Measurements from ENCODE around the gene DENND1A.

Gene DENND1A

DNA sequence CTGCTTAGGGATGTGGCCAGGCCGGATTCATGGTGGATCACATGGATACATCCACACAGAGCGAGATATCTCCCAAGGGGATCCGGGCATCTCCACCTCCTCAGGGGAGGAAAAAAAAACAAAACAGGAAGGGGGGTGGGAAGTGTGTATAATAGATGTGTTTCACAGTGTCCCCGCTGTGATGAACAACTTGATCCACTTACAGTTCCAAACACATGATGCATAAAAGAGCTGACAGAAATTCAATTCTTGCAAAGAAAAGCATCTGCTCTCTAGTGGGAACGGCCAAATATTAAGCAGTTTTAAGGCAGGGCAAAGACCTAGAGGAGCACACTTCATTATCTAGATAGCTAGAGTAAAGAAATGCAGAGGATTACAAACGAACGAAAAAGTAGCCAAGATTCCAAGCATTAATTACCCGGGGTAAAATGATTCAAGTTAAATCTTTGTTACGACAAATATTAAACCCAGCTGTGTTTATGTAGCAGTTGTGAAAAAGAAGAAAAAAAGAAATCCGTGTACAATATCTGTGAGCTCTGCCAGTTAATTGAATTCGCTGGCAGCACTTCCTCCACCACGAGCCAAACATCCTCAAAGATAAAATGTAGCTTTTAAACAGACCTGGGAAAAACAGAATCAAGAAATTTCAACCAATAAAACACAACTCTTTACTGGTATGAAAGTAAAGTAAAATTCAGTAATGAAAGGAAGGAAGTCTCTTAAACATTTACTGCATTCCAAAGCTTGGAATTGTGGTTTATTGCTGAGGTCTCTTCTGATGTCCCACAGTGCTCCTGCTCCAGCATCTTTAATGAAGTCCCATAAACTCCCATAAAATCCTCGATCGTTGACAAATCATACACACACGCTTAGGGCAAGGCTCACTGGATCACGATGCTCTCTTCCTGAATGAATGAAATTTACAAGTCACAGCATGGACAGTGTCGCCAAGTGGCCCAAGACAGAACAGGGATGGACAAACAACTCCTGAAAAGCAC lies 360.9 kb downstream of the DENND1A start:
- DNase-seq (ENCODE audit: low spot score), result no peak

GRCh38 chr9:123567013-123567412 lies 362.9 kb downstream of the DENND1A start:
- no peak for DNase-seq (ENCODE audit: low spot score)

- DNase-seq (ENCODE audit: low spot score), result no peak
Observed at GRCh38 chr9:123564652-123565051, 365.3 kb downstream of the DENND1A start.

- no peak for DNase-seq (ENCODE audit: low spot score)
Observed at GRCh38 chr9:123562844-123563346, 367.0 kb downstream of the DENND1A start.

GRCh38 chr9:123561046-123561445 lies 368.9 kb downstream of the DENND1A start:
- DNase-seq (ENCODE audit: low spot score), result no peak

DNA sequence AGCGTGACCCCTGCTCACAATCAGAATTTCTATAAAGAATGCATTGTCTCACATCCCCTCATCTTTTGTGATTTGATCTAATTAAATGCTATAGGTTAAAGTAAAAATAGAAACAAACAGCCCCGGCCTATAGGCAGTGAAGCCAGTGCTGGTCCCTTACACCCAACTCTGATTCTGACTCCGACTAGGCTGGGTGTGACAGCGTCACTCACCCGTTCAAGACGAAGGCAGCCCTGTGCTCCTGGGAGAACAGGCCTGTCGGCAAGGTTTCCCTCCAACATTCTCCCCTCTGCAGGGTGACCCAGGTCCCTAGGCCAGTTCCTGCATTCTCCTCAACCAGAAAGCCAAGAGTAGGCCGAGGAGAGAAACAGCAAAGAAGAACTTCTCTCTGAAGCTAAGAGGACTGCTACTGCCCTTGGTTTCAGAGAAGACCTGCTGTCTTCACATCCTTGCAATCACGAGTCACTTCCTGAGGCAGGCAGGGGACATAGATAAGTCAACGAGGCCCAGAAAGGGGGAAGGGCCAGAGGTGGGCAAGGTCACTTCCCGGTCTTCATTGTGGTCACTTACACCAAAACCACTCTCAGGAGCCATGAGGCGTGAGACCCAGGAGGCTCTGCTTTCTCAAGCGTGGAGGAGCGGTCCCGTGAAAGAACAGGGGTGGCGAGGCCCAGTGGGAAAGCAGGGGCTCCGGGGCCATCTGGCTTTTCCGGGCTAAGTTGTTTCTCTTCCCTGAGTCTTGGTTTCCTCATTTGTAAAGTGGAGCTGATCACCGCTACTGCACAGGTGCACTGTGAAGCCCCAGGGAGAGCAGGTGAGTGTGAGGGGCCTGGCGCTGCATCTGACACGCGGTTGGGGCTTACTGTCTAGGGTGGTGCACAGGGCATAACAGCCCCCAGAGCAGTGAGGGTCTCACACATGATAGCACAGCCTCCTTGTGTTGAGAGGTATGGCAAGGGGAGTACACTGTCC lies 373.2 kb downstream of the DENND1A start:
- DNase-seq (ENCODE audit: low spot score), result no peak

DNA sequence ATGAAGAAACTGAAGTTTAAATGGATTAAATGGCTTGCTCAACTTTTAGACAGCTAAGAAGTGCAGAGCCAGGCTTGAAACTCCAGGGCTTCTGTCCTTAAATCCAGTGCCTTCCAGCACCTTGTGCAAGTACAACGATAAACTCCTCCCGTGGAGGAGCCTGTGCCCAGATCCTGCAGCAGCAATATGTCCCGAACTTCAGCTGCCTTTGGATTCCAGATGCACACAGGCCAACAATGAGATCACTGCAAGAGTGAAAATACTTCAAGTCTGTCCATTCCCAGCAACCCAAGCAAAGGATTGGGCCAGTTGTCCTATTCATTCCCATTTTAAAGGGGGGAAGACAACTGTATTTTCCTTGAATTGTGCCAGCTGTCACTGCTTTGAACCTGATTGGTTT lies 374.3 kb downstream of the DENND1A start:
- no peak for DNase-seq (ENCODE audit: low spot score)

DNA sequence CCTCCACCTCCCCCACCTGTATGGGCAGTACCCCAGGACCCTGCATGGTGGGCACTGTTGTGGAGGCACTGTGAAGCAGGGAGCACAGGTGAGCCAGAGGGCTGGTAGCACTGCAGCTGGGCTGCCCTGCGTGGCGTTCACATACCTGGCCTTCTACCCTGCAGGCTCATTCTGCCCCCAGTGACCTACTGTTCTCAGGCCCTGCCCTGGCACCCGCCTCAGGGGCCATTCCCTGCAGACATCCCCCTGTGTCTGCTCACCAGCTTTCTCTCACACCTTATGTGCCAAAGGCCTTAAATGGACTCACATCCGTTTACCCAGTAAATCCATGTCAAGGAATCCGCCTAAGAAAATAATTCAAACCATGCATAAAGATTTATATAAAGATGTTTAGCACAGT lies 377.4 kb downstream of the DENND1A start:
- no peak for DNase-seq (ENCODE audit: low spot score)

- no peak for DNase-seq (ENCODE audit: low spot score)
Observed at GRCh38 chr9:123551734-123552133, 378.2 kb downstream of the DENND1A start.

DNA sequence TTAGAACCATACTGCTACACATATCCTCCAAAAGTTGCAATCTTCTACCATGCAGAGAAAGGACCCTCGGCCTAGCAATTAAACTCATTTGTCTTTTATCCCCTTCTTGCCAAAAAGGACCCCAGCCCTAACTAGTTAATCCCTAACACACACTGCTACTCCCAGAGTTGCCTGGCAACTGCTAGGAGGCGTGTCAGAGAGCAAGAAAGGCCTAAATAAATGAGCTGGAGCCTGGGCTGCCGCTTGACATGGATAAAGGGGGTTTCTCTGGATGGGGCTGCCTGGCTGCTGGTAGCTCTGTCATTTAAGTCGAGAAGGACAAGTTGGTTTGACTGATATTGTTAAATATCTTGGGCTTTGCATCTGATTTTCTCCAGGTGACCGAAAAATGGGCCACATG lies 379.1 kb downstream of the DENND1A start:
- no peak for DNase-seq (ENCODE audit: low spot score)

DNA sequence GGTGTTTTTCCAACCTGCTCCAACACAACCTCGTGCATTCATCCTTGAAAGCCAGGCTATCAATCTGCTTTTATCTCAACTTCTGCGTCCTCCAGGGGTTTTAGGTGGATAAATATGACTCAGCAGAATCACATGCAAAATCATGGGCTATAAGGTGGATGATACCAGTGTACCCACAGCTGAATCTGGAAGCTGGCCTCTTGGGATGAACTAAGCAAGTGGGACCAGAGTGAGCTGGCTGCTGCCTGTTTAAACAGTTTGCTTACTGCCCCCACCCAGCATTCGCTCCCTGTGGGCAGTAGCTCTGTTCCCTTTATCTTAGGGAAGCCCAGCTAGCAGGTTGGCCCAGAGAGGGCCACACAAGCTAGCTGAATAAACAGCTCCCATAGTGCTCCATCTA lies 379.9 kb downstream of the DENND1A start:
- no peak for DNase-seq (ENCODE audit: low spot score)

DNA sequence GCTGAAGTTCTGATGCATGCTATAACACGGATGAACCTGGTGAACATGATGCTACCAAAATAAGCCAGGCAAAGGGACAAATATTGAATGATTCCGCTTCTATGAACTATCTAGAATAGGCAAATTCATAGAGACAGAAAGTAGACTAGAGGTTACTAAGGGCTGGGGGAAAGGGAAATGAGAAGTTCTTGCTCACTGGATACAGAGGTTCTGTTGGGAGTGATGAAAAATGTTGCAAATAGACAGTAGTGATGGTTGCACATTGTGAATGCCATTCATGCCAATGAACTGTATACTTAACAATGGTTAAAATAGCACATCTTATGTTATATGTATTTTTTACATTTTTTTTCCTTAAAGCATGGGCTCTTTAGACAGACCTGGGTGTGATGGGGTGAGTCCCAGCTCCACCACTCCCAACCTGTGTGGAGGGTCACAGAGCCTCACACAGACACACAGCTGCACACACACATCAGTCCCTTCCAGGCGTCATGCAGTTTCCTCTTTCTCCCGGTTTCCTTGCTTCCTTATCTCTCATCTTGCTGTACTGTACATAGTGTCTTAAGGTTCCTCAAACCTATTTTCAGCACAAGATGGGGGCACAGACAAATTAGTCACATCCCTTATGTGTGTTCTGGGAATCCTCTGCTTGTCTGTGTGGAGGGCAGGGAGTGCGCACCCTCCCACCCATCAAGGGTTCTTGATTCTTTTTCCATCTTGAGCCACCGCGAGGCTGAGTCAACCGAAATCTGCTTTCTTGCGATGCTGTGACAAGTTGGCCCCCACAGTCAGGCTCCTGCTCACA lies 381.0 kb downstream of the DENND1A start:
- DNase-seq (ENCODE audit: low spot score), result no peak

- DNase-seq (ENCODE audit: low spot score), result peak; percentile 26
Observed at GRCh38 chr9:123544007-123544827, 385.7 kb downstream of the DENND1A start.

GRCh38 chr9:123543492-123543891 lies 386.4 kb downstream of the DENND1A start:
- no peak for DNase-seq (ENCODE audit: low spot score)

GRCh38 chr9:123542435-123543225 lies 387.3 kb downstream of the DENND1A start:
- no peak for DNase-seq (ENCODE audit: low spot score)

- DNase-seq (ENCODE audit: low spot score), result no peak
Observed at GRCh38 chr9:123541411-123541810, 388.5 kb downstream of the DENND1A start.

DNA sequence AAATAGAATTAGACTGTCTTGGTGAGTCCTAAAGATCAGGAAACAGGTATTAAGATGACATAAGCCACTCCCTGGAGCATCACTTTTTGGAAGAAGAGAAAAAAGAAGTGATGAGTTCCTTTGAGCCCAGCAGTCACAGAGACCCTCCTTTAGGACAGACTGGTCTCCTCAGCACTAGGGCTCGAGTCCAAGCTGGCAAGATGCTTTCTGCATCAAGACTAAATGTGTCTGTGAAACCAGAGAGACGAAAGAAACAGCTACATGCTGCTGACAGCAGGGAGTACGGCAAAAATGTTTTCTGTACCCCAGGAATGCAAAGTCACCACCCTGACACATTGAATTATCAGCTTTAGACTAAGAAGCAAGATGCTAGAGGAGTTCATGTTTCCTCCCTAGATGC lies 389.5 kb downstream of the DENND1A start:
- DNase-seq (ENCODE audit: low spot score), result no peak

GRCh38 chr9:123537809-123538208 lies 392.1 kb downstream of the DENND1A start:
- no peak for DNase-seq (ENCODE audit: low spot score)

- no peak for DNase-seq (ENCODE audit: low spot score)
Observed at GRCh38 chr9:123536455-123536868, 393.5 kb downstream of the DENND1A start.

DNA sequence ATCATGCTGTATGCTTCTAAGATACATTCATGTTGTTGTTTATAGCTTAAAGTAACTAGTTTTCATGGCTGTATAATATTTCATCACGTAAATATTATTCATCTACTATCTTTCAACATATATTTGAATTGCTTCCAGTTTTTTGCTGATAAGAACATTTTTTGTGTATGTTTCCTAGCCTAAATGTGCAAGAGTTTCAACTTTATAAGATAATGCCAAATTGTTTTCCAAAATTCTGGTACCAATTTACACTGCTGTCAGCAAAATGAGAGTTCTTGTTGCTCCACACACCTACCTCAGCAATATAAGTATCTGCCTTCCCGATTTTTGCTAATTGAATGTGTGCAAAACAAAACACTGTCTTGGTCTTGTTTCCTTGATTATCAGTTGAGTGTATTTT lies 395.6 kb downstream of the DENND1A start:
- no peak for DNase-seq (ENCODE audit: low spot score)

Data from CD4-positive, alpha-beta T cell treated with Interleukin-2 at 100 ng/mL for 4 hours (primary cell).